ENCODE measurements around the gene CCDC110.

CCDC110 gene

DNA sequence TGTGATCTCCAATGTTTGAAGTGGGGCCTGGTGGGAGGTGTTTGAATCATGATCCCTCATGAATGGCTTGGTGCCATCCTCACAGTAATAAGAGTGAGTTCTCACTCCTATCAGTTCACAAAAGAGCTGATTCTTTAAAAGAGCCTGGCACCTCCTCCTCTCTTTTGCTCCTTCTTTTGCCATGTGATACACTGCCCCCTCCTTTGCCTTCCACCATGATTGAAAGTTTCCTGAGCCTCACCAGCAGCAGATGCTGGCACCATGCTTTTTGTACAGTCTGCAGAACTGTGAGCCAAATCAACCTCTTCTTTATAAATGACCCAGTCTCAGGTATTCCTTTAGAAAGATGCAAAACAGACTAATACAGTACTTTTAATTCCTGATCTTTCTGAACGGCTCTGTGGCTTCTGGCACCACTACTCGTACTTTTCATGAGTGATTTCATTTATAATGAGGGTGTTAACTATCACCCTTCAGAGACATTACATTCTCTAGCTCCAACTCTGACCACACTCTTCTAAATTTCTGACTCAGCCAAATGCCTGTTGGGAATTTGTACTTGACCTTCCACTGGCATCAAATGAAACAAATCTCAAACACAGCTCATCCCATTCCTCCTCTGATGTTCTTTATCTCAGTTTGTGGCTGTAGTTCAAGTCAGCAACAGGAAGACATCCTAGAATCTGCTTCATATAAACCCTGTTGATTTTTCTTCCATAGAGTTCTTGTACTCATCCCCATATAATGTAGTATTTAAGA is 50.0 kb downstream of the CCDC110 start:
- no peak for DNase-seq (ENCODE audit: low spot score)

- no peak for DNase-seq (ENCODE audit: low spot score)
Observed at GRCh38 chr4:185416955-185417354, 54.6 kb downstream of the CCDC110 start.

DNA sequence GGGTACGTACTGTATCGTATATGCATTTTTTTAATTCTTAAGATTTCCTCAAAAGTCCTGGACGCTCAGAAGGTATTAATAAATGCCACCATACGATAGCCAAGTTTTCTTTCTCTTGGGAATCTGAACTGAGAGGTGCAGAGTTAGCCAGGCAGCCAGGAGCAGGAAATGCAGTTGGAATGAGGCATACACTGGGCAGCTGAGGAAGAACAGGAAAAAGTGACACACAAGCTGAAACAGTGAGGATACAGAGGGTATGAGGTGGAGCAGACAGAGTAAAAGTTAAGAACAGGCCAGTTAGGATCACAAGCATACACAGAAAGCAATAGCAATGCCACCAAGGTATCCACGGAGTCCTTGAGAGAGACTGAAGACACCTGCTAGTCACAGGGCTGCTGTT is 59.1 kb downstream of the CCDC110 start:
- no peak for DNase-seq (ENCODE audit: low spot score)

GRCh38 chr4:185411849-185412248 is 59.7 kb downstream of the CCDC110 start:
- no peak for DNase-seq (ENCODE audit: low spot score)

DNA sequence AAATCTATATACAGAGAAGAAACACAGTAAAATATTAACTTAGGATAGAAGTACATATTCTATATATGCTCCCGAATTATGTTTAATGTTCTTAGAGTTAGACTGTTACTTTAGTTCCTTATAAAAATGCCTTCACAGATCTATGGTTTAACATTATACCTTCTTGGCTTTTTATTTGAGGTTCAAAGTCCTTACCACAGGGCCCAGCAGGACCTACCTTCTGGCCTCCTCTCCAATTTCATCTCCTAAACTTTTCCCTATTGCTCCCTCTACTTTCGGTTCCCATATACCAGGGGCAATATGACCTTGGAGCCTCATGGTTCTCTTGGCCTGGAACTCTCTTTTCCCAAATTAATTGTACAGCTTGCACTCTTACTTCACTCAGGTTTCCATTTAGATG is 63.1 kb downstream of the CCDC110 start:
- no peak for DNase-seq (ENCODE audit: low spot score)

- peak; percentile 50 for DNase-seq (ENCODE audit: low spot score)
Observed at GRCh38 chr4:185405296-185405999, 66.1 kb downstream of the CCDC110 start.

GRCh38 chr4:185404031-185404430 is 67.5 kb downstream of the CCDC110 start:
- DNase-seq (ENCODE audit: low spot score), result no peak

DNA sequence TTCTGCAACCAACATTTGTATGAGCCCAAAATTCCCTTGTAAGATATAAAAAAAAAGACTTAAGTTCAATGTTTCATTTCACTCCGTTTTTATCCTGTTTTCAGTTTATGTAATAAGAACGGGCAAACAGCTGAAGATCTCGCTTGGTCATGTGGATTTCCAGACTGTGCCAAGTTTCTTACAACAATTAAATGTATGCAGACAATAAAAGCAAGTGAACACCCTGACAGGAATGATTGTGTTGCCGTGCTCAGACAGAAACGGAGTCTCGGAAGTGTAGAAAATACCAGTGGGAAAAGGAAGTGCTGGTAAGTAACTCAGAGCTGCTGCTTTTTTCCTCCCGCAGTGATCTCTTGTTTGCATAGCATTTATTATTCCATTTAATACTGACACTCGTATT is 72.1 kb downstream of the CCDC110 start:
- no peak for DNase-seq (ENCODE audit: low spot score)

GRCh38 chr4:185398618-185399017 is 72.9 kb downstream of the CCDC110 start:
- DNase-seq (ENCODE audit: low spot score), result no peak

DNA sequence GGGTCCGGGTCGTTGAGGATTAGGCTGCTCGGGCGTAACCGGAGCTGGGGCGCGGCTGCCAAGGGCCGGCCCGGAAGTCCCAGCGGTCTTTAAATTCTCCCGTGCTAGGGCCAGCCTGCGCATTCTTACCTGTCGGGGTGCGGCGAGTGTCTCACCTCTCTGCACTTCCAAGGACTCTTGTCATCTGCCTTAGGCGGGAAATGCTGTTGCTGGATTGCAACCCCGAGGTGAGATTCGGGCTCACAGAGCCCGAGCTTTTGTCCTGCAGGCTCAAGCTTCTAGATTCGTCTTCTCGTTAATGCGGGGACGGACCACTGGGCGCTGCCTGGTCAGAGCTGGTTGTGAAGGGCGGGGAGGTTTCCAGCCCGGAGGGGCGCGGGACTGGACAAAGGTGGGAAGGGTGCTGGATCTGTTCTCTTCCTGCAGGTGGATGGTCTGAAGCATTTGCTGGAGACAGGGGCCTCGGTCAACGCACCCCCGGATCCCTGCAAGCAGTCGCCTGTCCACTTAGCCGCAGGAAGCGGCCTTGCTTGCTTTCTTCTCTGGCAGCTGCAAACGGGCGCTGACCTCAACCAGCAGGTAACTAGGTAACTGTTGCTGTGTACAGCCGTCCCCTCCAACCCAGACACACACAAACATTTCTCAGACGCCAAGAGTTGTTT is 74.7 kb downstream of the CCDC110 start, which contains the start of gene ANKRD37:
TSS of gene ANKRD37 (plus strand) at position 118 of the 662 bp plus-strand sequence. CDS start at position 201, 83 bp downstream.
- DNase-seq (ENCODE audit: low spot score), result no peak

- DNase-seq (ENCODE audit: low spot score), result peak; percentile 96
Observed at GRCh38 chr4:185395956-185396723, 75.4 kb downstream of the CCDC110 start.

GRCh38 chr4:185395238-185395955 is 76.1 kb downstream of the CCDC110 start, which contains the start of gene LRP2BP:
Gene LRP2BP (minus strand): TSS chr4:185395924. CDS start chr4:185378186, 17,738 bp downstream.
- DNase-seq (ENCODE audit: low spot score), result peak; percentile 17

Data from activated CD4-positive, alpha-beta T cell treated with anti-CD3 and anti-CD28 coated beads, Interleukin-2, Interleukin-4, amounts not matched to agents 100 ng/mL and 50 ng/mL, durations not matched to agents 16 hours and 8 hours (primary cell).